HG02870 (cell line): Measurements from ENCODE around the gene TMEM247.
A peak's percentile ranks its signal among the peaks of the same experiment; 100 is the strongest.

Experiments
- ATAC-seq: cut with Tn5 transposase; IDR thresholded peaks from one replicate; pipeline ENCODE4 v1.9.1; 2021; ENCODE audit warnings: mild to moderate bottlenecking, moderate library complexity; ENCODE audit not compliant: unreplicated experiment

TMEM247 gene

DNA sequence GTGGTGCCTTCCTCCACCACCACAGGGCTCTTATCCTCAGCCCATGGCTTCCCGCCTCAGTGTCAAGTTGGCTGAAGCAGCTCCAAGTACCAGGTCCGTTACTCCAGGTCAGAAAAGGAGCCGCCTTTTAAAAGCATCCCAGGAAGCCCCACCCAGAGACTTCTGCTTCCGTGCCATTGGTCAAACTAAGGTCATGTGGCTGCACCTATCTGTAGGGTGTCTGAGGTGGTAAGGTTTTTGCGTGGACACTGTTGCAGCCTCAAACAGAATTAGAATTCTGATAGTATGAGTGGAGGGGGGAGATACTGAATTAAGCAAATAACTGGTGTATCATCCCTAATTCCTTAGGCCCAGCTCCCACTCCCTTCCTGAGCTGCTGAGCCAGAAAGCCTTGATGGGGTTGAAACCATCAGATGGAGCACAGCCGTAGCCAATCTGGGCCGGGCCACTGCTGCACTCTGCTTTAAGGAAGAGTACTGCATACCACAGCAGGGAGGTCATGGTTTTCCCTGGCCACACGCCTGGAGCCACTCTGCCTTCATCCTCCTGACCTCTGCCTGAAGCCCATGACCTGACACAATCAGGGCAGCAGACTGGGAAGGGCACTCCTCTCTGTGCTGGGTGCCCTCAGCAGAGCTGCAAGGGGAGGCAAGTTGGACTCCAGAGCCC, 8.4 kb downstream of the TMEM247 start:
- no peak for ATAC-seq

DNA sequence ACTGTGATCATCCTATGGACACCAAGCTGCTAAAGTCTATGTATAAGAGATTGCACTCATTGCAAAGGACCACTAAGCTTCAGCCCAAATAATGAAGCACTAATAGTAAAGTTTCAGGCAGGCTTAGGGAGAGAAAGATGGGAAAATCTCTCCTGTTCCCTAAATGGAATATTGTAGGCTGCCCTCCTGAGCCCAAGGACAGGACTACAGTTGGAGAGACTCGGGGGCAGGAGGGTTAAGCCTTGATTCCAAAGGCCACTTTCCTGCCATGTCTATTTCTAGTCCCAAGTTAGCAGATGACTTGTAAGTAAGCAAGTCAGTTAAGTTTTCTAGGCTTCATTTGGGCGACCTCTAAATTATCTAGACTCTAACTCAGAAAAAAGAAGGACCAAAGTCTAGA, 9.0 kb downstream of the TMEM247 start:
- ATAC-seq, result no peak

DNA sequence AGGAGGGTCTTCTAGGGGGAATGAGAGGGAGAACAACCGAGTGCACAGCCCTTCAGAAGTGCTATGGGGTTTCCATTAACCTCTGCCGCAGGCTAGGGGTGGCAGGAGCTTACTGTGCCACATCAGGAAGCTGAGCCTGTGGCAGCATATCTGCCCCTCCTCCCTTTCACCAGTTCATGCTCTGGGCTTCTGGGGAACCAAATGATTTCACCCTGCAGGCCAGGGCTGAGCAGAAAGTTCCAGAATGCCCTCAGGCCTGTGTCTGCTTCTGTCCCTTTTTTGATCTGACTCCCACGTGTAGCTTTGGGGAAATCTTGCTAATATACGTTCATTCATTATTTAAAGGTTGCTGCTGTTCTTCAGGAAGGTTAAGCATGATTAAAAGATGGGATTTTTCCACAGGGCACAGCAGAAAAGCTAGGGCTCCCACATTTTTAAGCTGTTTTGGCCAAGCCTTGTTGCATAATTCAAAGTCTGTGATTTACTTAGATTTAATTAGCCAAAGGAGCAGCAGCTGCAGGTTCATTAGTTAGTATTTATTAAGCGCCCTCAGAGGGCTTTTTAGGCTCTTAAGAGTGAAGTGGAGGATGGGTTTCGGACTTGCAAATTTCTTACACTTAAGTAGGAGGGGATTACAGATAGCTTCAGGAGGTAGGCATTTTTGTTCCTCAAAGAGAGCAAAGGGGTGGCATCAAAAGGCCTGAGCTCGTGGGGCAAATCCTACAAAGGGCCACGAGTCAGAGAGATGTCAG, 10.2 kb downstream of the TMEM247 start:
- ATAC-seq, result no peak

DNA sequence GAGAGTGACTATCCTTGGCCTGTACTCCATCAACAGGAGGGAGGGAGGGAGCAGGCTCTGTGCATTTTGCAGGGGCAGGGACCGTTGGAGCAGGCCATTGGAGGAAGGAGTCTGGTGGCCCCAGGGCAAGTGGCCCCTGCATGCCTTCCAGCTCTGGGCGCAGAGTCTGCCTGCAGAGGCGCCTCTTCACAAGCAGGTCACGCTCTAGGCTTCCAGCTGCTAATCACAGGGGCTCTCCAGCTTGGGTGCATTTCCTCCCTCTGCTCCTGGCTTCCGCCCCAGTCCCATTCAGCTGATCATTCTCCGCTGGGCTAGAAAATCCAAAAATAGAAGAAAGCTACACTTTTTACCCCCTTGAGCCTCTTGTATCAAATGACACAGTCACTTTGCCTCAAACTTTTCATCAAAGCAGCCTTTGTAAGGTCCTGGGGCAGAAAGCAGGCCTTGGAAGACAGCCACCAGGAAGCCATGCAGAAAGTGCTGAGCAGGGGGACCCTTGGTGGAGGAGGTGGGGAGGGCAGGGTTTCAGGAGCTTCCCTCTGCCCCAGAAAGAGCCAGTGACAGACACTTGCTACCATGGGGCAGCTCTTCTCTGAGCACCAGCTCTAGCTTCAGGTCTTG, 11.3 kb downstream of the TMEM247 start:
- ATAC-seq, result peak; percentile 45

DNA sequence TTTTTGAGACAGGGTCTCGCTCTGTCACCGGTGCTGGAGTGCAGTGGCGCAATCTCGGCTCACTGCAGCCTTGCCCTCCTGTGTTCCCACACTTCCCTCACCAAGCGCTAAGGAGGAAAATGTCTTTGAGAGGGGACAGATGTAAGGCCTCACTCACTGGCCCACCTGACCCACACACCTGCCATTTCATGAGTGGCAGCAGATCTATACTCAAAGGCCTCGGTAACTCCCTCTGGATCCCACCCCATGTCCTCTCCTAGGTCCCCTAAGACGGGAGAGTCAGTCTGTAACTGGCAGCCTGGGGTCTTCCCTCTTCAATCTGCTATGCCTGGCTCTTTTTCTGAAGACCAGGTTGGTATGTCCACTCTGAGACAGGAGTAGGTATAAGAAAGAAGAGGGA, 12.9 kb downstream of the TMEM247 start:
- no peak for ATAC-seq

DNA sequence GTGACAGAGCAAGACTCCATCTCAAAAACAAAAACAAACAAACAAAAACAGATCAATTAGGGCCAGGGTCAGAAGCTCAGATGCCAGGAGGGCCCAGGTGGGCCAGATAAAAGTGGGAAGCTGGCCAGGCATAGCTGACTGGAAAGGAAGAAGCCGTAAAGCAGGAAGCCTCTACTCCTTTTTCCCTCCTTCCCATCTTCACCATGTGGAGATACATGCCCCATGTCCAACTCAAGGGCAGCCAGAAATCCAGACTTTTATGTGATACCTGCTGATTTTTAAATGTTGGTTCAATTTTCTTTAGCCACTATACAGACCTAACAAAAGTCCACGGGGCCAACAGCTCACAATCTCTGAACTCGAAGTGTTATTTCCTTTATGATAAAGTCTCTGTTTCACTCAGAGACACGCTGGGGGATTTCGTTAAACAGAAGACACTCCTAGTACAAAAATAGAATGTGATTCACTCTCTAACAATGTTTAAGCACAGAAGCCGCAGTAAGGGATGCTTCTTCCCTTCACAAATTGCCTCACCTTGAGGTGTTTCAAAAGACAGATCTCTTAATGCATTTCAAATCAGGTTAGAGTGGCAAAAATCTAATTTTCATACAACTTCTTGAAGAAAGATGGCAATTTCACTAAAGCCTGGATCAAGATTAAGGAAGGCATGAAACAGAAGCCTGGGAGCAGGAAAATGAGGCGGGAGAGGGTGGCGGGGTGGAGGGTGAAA, 14.0 kb downstream of the TMEM247 start:
- ATAC-seq, result peak; percentile 85

DNA sequence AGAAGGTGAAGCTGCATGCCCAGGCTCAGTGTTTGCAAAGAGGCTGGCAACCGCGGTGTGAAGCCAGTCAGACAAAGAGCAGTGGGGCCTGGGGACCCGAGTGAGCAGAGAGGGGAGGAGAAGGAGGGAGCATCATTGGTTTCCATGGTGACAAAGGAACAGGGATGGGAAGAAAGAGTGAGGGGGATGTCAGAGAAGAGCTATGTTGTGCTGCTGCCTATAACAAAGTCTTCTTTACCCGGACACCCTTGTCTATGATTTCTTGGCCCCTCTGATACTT, 14.5 kb downstream of the TMEM247 start:
- no peak for ATAC-seq

DNA sequence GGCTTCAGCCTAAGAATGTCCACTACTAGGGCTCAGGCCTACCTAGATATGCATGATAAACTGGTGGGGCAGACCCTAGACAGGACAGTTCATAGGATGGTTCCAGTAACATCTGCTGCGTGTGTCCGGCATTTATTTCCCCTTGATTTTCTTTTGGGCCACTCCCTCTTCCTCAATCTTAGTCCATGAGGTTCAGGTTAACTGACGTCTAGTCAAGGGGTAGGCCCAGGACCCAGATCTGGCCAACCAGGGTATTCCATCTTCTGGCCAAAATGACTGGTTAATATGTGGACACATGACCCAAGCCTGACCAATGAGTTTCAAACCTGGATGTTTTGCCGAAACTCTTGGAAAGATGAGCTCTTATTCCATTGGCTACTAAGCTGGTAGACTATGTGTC, 15.2 kb downstream of the TMEM247 start:
- ATAC-seq, result no peak

DNA sequence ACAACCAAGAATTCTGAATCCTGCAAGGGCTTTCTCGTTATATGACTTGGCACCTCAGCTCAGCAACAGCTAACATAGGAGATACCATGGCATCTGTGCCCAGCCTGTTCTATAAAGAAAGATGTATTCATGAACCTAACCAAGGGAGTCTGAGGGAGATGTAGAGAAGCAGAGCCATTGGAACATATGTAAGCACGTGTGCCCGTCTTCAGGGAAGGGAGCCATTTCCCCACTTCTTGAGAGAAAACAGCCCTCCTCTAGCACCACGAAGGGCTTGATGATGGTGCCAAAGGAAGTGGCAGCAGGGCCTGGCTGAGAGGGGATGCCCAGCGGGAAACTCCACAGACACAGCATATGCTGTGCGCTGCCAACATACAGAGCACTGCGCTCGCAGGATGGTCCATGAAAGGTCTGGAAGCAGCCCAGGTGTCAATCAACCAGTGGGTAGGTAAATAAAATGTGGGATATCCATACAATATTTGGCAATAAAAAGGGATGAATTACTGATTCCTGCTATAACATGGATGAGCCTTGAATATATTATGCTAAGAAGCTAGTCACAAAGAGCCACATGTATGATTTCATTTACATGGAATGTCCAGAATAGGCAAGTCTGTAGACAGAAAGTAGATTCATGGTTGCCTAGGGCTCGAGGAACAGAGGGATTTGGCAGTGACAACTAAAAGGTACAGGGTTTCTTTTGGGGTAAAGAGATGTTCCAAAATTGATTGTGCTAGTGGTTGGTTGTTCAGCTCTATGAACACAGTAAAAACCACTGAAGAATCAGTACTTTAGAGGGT, 16.1 kb downstream of the TMEM247 start:
- ATAC-seq, result no peak

DNA sequence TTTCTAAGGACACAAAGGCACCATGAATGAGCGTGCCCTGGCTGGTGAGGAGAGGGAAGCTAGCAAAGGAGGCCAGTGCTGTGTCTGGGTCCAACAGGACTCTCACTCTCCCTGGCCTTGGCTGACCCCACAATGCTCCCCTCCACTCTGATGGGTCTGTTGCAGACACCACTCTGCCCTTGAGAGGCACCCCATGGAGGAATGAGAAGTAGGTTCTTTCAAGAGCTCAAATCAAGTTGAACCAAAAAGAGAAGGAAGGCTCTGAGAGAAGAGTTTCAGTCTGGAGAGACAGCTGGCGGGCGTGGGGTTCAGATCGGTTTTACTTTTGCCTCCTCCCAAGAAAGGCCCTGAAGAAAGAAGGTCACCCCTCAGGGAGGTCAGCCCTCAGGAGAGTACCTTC, 18.4 kb downstream of the TMEM247 start:
- ATAC-seq, result no peak

DNA sequence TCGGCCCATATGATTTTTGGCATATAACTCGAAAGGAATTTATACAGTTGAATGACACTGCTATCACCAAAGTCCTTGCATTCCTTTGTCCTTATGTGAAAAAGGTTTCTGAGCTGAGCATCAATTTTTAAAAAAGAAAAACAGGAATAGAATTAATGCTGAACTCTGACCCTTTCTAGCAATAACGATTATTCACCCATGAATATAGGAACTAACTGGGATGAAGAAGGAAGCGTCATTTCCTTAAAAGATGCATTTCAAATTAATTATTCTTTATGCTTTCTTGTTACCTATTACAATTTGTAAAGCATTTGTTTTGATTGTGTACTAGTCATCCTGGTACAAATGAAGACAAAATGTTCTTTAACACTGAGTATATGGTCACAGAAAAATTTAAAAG, 19.3 kb downstream of the TMEM247 start:
- no peak for ATAC-seq

DNA sequence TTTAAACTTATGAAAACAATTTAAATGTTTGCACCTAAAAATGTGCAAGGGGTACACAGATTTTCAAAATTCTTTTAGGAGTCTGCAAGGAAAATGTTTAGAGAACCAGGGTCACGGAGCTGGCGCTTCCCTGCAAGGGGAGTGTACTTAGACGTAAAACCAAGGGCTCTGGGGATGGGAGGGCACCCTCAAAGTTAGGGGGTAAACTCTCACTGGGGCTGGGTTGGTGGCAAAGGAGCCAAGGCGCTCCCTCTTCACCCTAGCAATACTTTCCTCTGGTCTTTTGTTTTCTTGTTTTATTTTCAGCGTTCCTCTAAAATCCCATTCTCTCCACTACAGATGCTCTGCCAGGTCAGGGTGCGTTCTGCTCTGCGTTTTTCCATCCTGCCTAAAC, 20.0 kb downstream of the TMEM247 start:
- ATAC-seq, result no peak

DNA sequence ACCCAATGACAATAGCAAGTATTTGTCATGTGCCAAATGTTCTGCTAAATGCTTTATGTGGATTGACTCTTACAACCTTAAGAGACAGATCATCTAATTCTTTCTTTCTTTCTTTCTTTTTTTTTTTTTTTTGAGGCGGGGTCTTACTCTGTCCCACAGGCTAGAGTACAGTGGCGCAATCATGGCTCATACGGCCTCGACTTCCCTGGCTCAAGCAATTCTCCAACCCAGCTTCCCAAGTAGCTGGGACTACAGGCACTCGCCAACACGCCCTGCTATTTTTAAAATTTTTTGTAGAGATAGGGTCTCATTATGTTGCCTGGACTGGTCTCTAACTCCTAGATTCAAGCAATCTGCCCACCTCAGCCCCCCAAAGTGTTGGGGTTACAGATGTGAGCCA, 21.4 kb downstream of the TMEM247 start:
- no peak for ATAC-seq

DNA sequence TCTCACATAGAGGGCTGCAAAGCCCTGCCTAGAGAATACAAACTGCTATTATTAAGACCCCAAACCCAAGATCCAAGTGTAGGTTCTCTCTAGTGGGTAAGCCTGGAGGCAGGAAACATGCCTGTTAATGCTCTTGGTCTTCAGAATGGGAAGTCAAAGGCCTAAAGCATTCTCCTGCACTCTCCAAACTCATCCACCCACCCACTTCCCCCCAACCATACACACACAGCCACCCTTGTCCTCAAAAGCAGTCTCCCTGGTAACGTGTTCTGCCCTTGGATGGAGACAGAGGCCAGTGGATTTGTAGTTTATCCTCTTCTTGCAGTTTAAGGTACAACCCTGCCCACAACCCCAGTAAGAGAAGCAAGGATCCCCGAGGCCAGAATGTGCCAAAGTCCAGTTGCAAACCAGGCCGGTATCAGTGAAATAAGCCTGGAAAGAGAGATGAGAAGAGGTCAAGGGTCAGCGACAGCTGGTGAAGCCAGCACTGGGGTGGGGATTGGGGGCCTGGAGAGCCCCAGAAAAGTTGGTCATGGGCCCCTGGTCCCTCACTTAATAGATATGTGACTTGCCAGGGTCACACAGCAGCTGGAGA, 23.0 kb downstream of the TMEM247 start:
- no peak for ATAC-seq

DNA sequence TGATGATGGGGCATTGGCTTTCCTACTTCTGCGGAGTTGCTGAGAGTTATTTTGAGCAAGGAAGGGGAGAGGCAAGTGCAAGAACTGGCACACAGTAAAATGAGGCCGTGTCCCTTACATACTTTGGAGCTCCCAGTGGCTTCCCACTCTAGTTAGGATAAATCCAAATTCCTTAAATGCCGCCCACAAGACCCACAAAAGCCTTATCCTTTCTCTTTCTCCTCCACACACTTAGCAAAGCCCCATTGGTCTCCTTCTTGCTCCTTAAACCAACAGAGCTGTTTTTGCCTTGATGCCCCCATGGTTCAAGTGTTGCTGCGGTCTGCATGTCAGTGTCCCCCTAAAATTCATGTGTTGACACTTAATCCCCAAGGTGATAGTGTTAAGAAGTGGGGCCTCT, 24.3 kb downstream of the TMEM247 start:
- ATAC-seq, result no peak

DNA sequence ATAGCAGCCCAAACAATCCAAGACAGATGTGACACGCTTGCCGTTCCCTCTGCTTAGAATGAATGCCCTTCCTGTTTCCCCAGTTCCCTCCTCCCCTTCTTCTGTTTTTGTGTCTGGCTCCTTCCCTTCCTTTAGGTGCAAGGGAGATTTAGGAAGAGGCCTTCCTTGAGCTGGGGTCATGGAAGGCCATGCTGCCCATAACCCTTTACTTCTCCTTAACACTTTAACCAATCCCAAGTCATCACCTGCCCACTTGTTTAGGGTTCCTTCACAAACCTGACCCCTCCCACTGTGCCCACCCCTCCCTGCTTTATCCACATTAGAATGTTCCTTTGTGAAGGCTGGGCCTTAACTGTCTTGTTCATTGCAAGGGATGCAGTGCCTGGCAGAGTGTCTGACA, 24.9 kb downstream of the TMEM247 start:
- no peak for ATAC-seq

DNA sequence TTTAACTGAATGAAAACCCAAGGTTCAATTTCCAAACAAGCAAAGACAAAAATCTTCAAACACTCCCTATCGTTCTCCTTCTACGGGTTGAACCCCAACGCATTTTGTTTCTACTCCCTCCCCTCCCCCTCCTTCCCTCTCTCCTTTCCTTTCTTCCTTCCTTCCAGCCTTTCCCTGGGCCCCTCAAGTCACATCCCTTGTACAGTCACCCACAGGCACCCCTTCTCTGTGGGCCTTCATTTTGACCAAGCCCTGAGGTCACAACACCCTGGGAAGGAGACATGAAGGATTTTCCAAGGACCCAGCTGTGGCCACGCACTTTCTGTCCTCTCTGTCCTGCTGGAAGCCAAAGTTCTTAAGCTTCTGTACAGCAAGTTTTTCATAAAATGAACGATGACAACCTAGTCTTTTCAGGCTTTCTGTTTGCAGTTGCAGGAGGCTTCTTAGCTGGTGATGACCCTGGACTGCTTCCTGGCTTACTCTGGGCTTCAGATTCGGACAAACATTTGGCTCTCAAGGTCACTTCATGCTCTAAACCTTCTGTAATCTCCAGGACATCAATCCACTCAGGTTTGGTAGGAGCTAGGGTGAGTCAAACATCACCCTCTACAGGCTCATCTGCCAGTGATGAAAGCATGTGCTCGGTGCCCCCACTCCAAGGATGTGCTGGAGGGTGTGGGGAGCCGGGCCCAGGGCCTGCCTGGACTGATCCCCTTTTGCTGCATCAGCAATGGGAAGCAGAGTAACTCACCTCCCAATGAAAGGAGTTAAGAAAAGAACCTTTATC, 25.5 kb downstream of the TMEM247 start:
- no peak for ATAC-seq

DNA sequence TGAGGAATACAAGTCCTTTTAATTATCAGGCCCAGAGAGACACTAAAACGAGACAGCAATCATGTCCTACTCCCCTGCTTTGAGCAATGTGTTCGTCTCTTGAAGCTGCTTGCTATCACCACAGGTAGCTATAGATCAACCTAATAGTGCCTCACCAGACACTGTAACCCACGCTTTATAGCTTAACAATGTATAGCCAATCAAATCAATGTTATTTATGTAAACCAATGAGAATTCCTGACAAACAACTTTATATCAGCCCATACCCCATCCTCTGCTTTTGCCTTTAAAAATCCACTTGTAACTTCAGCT, 26.1 kb downstream of the TMEM247 start:
- no peak for ATAC-seq

DNA sequence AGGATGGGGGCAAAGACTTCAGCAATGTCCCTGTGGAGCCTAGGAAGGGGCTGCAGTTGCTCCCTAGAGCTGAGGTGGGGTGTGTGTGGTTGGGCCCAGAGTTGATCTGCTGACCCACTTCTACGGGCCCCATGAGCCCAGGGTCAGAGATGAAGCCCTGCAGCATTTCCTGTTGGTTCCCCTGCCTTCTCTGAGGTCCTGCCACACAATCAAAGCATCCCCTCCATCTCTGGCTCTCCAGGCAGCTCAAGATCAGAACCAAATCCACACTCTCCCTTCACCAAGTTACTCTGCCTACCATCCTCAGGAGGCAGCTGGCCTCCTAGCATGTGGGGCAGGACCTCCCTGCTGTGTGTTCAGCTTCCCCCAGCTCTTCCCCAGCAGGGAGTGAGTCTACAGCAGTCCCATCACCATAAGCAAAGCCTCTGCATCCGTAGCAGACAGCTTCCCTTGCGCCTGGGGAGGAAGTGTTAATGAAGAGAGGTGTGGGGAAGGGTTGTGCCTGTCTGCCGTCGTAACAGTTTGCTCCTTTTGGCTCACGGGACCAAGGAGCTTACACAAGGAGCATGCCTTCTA, 26.9 kb downstream of the TMEM247 start:
- no peak for ATAC-seq

DNA sequence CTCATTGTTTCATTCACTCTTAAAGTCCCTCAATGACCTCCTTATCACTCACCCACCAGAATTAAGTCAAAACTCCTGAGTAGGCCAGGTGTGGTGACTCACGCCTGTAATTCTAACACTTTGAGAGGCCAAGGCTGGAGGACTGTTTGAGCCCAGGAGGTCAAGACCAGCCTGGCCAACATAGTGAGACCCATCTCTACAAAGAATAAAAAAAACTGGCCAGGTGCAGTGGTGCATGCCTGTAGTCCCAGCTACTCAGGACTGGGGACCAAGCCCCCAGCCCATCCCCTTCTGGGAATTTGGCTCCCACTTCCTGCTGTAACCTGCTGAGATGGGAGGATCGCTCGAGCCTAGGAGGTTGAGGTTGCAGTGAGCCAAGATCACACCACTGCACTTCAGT, 28.9 kb downstream of the TMEM247 start:
- ATAC-seq, result no peak
